Stimulated activated CD4-positive, alpha-beta T cell treated with anti-CD3 and anti-CD28 coated beads, Interleukin-2, amount 100 ng/mL, for 4 hours (primary cell): ENCODE data around the gene SLMAP.
"Not testable (repeated sequence)": the region's sequence is repeated elsewhere in the genome, so short reads cannot be mapped to it uniquely, and the experiment has no call there.

ENCODE experiments used
- DNase-seq: peaks from one replicate; pipeline ENCODE4 v3.0.0-alpha.2; 2020; ENCODE audit warnings: low read depth

The SLMAP gene

DNA sequence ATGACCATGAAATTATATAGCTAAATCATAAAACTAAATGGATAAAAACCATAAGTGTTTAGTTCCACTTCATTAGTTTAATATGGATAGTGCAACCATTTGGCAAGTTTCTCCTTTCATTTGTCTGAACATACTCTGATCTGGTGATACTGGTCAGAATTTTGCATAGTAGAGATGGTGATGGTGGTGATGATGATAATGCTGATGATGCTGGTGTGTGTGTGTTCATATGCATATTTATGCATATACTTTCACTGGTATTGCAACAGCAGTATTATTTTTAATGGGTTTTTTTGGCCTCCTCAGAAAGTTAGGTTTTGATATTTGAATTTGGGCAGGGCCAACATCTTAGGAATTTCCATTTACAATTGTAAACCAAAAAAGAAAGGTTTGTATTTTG is 76.4 kb downstream of the SLMAP start:
- no peak for DNase-seq

DNA sequence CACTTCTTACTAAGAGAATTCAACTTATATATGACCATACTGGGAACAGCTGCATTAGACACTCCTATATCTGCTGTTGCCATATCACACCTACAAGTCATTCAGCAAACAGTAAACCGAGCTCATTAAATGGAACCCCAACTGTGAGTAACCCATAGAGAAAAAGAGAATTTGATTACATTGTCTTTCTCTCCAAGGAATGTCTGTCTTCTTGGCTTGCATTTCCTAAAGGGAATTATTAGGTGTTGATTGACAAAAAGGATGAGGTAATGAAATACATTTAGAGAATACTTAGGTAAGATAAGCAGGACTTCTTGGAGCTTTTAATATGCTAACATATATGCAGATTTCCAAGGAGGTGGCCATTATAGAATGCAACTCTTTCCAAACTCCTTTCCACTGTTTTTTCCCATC is 76.8 kb downstream of the SLMAP start:
- DNase-seq = no peak

DNA sequence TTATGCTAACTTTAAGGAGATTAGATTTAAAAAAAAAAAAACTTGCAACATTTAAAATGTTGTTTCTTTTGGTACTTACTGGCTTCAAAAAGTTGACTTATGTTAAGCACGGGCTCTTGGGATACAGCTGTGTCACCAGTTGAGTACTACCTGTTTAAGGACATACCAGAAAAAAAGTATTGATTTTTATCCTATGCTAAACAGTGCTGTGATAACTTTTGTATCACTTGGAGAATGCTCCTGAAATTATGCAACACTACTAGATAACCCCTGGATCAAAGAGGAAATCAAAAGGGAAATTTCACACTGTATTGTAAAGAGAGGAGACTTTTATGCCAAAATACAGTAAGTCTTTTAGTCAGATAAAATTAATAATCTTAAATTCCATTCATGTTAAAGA is 77.7 kb downstream of the SLMAP start:
- no peak for DNase-seq

DNA sequence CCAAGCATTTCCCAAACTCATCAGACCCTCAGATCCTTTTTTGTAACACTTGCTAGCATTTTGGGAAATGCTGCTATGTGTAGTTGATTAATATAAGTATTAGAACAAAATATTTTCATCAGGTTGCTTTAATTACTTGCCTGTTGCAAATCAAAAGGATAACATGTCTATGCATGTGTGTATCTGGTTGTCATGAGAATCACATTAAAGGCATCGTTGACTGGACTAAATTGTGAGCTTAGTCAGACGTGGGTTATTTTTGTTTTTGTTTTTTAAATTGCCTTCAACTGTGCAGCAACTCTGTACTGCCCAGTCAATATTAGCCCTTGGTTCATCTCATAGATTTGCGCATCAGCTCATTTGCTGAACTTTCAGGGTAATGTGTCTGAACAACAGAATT is 81.6 kb downstream of the SLMAP start:
- DNase-seq = no peak

DNA sequence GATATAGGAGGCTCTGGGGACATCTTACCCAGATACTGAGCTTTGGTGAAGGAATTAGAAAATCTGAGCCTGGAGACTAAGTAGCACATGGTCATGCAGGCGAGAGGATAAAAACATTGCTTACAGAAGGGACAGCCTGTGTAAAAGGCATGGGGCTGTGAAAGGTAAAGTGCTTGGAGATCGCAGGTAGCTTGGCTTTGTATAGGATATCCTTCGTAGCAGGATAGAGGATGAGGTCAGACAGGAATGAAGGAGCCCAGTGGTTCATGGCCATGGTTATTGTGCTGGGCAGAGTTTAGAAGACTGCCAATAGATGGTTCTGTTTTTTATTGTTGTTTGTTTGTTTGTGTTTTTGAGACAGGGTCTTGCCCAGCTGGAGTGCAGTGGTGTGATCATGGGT is 82.5 kb downstream of the SLMAP start:
- DNase-seq = no peak

DNA sequence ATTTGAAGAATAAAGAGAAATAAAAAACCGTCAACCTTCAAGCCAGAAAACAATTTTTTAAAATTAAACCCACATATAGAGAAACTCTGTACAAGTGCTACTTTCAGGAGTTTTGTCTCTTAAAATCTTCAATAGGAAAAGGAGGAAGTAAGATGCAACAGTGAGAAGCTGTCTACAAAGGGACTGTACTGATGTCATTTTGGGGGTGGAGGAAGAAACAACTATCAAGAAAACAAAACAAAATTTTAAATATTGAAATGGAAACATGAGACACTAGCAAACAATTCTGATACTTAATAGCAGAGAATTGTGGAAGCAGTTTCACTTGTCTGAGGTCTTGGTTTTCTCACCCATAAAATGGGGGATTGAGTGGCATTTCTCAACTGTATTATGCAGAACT is 84.4 kb downstream of the SLMAP start:
- DNase-seq = no peak

DNA sequence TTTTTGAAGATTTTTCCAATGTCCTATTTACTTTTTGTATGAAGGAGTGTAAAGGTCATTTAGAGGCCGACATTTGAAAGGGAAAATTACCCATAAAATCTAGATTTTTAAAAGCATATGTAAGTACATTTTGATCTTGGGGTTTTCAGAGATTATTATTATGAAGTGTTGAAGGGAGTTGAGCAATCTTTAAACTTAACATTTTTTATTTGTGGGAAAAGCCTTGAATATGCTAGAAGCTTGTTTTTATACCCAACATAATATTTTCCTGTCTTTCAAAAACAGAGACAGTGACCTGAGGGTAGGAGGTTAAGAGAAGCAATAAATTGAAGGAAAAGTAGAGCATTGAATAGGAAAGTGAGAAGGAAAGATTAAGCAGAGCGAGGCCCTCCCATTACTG is 85.7 kb downstream of the SLMAP start:
- DNase-seq = no peak

DNA sequence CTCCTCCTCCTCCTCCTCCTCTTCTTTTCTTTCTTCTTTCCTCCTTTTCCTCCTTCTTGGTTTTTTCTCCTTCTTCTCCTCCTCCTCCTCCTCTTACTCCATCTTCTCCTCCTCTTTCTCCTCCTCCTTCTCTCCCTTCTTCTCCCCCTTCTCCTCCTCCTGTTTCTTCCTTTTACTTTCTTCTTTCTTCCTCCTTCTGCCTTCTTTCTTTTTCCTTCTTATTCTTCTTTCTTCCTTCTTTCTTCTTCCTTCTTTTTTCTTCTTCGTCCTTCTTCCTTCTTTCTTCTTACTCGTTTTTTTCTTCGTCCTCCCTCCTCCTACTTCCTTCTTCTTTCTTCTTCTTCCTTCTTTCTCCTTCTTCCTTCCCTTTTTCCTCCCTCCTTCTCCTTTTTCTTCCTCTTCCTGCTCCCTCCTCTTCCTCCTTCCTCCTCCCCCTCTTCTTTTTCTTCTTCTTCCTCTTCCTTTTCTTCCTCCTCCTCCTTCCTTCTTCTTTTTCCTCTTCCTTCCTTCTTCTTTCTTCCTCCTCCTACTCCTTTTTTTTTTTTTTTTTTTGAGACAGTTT is 92.1 kb downstream of the SLMAP start:
- no peak for DNase-seq

DNA sequence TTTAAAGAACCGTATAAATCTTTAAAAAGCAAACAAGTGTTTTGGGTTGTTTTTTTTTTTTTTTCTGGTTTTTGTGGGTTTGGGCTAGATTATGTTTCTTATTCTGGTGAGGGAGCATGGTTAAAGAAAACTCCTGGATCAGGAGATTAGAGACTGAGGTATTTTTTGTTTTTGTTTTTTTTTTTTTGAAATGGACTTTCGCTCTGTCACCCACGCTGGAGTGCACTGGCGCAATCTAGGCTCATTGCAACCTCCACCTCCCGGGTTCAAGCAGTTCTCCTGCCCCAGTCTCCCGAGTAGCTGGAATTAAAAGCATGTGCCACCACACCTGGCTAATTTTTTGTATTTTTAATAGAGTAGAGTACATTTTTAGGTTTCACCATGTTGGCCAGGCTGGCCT is 95.2 kb downstream of the SLMAP start:
- no peak for DNase-seq

DNA sequence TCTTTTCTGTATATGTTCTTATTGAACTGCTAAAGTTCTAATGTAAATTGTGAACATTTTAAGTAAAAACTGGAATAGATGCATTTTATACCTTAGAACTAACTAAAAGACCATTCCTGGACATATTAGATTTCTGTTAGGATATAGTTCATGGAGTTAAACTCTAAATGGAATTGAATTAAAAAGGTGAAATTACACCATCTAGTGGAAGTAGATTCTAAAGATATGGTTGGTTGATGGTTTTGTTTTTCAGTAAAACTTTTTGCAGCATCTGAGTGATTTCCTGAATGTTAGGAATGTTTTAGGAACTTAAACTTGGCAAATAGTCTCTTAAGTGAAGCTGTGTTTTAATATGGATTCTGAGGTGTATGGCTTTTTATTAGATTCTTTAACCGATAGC is 96.8 kb downstream of the SLMAP start:
- no peak for DNase-seq

DNA sequence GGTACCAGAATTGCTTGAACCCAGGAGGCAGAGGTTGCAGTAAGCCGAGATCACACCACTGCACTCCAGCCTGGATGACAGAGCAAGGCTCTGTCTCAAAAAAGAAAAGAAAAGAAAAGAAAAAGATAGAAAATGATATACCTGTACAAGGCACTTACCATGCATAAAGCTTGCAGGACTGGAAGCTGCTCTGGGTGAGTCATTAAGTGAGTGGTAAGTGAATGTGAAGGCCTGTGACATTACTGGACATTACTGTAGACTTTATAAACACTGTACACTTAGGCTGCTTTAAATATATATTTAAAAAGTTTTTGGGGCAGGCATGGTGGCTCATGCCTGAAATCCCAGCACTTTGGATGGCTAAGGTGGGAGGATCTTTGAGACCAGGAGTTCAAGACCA is 99.2 kb downstream of the SLMAP start:
- no peak for DNase-seq

DNA sequence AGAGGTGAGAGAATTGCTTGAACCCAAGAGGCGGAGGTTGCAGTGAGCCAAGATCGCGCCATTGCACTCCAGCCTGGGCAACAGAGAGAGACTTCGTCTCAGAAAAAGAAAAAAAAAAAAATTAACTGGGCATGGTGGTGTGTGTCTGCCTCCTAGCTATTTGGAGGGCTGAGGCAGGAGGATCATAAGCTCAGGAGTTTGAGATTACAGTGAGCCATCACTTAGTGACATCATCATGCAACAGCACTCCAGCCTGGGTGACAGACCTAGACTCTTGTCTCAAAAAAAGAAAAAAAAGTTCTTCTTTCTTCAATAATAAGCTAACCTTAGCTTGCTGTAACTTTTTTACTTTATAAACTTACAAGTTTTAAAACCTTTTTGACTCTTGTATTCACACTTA is 99.8 kb downstream of the SLMAP start:
- DNase-seq = no peak

DNA sequence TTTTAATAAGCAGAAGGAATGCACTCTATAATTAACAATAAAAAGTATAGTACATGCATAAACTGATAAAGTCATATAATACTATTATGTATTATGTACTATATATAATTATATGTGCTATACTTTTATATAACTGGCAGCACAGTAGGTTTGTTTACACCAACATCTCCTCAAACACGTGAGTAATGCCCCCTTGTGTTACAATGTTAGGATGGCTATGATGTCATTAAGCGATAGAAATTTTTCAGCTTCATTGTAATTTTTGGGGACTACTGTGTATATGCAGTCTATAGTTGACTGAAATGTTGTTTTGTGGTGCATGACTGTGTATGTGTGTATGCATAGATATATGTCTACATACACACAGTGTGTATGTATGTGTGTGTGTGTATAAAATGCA is 100.6 kb downstream of the SLMAP start:
- no peak for DNase-seq

DNA sequence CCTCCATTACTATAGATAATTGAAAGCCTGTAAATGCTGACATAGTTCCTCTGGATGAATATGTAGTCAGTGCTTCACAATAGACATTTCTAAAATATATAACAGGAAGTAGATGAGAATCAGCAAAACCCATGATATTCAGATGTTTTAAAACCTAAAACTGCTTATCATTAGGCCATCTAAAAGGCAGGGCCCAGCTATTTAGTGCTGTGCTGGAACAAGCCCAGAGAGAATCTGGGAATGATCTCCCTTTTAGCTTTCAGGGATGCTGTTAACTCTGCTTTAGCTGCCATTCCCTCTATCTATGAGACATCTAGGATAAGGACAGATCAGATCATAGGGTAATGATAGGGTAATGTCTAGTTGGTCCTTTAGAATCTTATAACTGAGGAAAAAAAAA is 106.8 kb downstream of the SLMAP start:
- no peak for DNase-seq

DNA sequence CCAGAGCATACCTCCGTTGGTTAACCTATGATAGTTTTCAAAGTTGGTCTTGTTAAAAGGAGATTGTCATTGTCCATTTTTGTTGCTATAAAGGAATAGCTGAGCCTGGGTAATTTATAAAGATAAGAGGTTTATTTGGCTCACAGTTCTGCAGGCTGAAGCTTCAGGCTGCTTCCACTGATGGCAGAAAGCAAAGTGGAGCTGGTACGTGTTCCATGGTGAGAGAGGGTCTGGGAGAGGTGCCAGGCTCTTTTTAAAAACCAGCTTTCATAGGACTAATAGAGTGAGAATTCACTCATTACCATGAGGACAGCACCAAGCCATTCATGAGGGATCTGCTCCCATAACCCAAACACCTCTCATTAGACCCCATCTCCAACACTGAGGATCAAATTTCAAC is 107.3 kb downstream of the SLMAP start:
- DNase-seq = no peak

DNA sequence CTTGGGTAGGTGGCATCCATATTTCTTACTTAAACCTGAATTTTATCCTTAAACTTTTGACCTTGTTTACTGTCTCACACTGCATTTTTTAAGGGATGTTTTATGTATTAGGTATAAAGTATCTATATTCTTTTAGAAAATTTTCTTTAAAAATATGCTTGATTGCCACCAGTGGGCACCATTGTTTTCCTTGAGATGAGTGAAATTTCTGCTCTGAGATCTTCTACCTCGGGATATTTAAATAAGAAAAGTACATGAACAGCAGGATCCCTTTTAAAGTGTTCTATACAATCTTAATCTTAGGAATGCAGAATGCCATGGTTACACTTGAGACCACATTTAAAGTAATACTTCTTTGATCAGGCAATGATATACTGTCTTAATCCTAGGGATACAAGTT is 108.7 kb downstream of the SLMAP start:
- DNase-seq = no peak

DNA sequence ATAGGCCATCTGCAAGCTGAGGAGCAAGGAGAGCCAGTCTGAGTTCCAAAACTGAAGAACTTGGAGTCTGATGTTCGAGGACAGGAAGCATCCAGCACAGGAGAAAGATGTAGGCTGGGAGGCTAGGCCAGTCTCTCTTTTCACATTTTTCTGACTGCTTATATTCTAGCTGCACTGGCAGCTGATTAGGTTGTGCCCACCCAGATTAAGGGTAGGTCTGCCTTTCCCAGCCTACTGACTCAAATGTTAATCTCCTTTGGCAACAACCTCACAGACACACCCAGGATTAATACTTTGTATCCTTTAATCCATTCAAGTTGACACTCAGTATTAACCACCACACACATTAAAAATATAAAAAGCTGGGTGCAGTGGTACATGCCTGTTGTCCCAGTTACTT is 113.0 kb downstream of the SLMAP start:
- DNase-seq = not testable (repeated sequence)

DNA sequence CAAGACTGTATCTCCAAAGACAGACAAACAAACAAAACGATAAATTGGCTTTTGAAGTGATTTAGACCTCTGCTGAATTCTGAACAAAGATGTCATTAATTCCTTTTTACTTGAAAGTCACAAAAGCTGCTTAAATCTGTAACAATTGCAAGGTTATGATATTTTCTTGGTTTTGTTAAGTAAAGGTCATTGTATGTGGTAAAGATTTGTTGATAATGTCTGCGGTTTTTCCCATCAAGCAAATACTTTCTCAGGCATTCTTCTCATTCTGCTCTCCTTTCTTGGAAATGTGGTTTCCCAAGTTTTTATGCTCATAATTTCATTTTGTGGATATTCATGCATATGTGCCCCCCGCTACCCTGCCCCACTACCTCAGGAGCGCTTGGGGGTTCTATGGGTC is 116.5 kb downstream of the SLMAP start:
- no peak for DNase-seq

DNA sequence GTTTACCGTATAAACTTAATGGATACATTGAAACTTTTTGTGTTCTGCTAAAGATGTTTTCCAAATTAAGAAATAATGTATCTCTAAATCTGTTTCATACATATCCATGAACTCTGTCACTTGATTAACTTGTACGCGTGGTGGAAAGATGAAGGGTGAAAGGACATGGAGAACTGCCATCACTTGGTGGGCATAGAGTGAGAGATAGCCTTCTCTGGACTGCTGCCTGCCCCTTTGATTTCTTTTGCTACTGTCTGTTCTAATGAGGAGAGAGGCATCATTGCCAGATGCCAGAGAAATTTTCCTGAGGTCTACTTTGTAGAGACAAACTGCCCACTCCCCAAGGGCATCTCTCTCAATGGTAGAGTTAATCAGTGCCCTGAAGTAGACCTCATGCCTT is 120.5 kb downstream of the SLMAP start:
- no peak for DNase-seq

DNA sequence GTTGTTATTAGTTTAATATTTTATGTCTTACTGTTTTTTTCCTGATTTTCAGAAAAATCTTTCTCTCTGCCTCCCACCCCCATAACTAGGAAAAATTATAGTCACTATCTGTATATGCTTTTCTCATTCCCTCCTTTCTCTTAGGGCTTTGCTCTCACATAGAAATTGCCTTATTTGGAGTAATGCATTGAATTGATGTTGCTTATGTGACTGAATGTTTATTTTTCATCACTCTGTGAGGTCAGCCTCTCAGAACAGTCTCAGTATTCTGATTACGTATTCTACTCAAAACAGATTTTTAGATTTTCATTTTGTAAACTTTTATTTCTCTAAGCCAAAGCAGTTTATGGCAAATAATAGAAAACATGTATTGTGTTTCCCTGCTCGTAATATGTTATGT is 121.0 kb downstream of the SLMAP start:
- no peak for DNase-seq

DNA sequence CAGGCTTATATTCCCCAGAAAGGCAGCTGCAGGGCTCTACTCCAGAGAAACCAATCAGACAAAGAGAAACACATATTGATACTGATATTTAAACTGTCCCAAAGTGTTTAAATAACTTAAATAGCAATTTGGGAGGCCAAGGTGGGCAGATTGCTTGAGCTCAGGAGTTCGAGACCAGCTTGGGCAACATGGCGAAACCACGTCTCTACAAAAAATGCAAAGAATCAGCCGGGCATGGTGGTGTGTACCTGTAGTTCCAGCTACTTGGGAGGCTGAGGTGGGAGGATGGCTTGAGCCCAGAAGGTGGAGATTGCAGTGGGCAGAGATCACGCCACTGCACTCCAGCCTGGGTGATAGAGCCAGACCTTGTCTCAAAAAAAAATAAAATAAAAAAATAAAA is 128.3 kb downstream of the SLMAP start:
- DNase-seq = not testable (repeated sequence)

DNA sequence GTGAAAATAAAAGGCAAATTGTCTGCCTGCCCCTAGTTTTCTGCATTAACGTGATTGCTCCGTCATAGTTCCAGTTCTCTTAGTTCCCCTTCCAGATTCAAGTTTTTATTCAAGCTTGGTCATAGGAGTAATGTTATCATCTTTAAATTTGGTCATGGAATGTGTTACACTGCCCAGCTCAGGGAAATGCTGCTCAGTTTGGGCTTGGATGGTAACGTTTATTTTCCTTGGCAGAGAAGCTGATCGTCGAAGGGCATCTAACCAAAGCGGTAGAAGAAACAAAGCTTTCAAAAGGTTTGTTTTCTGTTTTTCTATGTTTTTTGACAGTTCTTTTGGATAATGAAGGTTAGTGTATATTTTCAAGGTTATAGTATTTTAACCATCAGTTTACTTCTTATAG is 133.7 kb downstream of the SLMAP start:
- DNase-seq = no peak

DNA sequence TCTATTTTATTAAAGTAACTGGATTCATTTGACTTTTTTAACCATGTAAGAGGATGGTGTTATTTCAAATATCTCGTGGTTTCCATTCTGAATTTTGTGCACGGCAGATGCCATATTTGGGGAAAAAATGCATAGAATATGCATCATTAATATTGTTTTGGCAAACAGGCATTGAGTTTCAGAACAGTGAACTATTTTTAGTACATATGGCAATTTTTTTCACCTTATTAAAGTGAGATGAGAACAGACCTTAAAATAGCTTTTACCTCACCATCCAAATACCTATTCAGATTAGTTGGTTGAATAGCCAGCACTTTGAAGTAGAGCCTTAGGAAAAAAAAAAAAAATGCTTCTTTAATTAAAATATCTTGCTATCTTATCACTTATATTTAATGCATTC is 134.8 kb downstream of the SLMAP start:
- DNase-seq = no peak

DNA sequence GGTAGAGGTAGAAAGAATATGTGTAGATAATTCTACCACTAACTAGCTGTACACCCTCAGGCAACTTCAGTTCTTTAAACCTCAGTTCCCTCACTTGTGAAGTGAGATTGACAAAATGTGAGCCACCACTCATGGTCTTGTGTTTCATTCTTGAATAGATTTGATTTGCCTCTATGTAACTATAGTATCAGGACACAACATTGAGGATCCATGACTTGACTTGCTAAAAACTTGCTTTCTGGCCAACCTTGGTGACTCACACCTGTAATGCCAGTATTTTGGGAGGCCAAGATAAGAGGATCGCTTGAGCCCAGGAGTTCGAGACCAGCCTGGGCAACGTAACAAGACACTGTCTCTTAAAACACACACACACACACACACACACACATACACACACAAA is 136.3 kb downstream of the SLMAP start:
- no peak for DNase-seq

DNA sequence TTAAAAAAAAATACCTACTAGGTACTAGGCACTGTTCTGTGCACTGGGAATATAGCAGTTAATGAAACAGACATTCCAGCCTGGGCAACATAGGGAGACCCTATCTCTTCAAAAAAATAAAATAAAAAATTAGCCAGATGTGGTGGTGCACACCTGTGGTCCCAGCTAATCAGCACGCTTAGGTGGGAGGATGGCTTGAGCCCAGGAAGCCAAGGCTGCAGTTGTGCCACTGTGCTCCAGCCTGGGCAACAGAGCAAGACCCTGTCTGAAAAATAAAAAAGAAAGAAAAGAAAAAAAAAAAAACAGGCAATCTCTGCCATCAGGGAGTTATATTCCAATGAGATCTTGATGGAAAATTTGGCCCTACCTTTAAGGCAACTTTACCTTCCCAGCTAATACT is 137.0 kb downstream of the SLMAP start:
- DNase-seq = no peak
